LHCN-M2 (cell line): ENCODE measurements around the gene FCER1G. TPM values are rescaled to one million over a fixed set of nuclear protein-coding genes. Genes with fewer than 3 reads are reported as not detected.
"Not testable (repeated sequence)": the region's sequence is repeated elsewhere in the genome, so short reads cannot be mapped to it uniquely, and the experiment has no call there.

Experiments
- DNase-seq: peaks from one replicate; pipeline ENCODE4 v3.0.0-alpha.2; 2012; ENCODE audit warnings: low read depth
- total RNA-seq: library from RNA; depleted of rRNA; stranded (reverse); fragments of >200 nt; gene quantifications from 2 replicates; pipeline ENCODE4 v1.2.3, GENCODE V29; 2014

The FCER1G gene
- total RNA-seq, 1 experiment from 2014 or later, result 0.86 TPM

DNA sequence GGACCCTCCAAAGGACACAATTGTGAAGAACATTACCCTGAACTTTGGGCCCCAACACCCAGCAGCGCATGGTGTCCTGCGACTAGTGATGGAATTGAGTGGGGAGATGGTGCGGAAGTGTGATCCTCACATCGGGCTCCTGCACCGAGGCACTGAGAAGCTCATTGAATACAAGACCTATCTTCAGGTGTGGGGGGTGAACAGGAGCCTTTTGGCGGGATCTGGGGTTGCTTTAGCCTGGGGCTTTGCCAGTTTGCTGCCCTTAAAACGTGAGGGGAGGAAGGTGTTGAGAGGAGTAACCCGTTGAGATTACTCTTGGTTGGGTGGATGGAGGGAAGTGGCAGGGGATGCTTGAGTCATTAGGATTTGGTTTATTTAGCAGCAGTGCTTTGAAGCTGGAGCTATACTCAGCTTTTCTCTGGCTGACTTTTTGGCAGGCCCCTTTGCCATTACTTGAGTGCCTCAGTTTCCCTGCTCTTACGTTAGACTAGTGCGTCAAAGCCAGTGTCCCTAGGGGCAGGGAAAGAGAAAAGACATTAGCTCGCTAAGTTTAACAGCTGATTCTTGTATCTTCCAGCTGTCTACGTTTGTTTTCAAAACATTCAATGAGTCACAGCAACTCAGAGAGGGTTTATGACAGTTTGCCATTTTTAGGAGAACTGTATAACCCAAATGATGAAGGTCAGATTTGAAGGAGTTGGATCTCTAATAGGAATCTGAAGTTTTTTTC is 8.5 kb upstream of the FCER1G start:
- DNase-seq, result peak; percentile 79

DNA sequence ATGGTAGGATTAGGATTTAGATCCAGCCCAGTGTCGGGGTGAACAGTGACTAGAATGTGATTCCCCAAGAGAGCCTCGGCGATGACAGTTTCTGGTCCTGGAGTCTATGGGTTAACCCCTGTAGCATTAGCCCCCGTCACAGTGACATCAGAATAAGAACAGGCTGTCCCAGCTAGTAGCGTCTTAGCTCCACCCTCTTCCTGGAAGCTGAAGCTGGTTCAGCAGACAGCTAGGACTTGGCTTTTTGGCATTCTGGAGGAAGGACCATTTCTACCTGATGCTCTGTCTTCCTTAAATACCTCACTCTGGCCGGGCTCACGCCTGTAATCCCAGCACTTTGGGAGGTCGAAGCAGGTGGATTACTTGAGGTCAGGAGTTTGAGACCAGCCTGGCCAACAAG is 7.9 kb upstream of the FCER1G start:
- peak; percentile 46 for DNase-seq

GRCh38 chr1:161209790-161210409 is 5.2 kb upstream of the FCER1G start:
- DNase-seq, result peak; percentile 62

- DNase-seq, result no peak
These were observed 726 bp upstream of the FCER1G start for GRCh38 chr1:161214369-161214768.

DNA sequence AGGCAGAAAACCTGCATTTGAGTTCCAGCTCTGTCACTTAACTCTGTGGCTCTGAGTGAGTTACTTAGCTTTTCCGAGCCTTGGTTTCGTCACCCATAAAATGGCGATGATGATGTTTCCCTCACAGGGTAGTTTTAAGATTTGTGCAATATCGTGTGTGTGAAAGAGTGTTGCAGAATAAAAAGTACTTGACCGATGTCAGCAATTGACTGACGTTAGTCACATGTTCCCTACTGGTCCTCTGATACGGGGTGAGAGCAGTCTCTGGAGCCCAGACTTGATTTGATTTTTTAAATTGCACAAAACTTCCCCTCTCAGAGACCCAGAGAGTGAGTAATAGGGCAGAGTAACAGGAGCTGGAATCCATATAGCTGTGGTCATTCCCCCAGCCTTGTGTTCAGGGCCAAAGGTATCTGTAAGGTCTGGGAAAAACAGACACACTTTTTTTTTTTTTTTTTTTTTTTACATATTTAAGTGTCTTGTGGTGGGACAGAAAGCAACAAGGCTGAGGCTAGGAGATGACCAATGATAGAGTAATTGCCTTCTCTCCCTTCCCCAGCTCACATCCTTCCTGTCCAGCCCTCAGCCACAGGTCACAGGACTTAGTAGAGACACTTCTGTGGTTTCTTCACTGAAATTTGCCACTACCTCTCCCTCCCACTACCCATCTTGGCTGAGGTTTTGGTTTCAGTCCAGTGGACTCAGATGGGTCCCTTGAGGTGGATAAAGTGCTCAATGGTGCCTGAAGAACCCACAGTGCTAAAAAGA is 2.0 kb downstream of the FCER1G start:
- peak; percentile 93 for DNase-seq

DNA sequence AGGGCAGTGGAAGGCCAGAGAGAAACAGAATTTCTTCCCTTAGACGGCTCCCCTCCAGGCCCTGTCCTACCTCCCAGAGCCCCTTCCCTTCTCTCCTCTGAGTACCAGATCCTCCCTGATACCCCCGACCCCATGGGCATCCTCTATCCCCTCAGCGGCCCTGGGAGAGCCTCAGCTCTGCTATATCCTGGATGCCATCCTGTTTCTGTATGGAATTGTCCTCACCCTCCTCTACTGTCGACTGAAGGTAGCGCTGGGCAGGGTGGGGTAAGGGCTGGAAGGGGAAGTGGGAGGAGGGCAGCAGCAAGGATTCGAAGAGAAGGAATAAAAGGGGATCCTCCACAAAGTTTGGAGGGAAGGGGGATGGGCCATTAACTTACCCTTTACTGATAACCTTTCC is 2.7 kb downstream of the FCER1G start:
- no peak for DNase-seq

DNA sequence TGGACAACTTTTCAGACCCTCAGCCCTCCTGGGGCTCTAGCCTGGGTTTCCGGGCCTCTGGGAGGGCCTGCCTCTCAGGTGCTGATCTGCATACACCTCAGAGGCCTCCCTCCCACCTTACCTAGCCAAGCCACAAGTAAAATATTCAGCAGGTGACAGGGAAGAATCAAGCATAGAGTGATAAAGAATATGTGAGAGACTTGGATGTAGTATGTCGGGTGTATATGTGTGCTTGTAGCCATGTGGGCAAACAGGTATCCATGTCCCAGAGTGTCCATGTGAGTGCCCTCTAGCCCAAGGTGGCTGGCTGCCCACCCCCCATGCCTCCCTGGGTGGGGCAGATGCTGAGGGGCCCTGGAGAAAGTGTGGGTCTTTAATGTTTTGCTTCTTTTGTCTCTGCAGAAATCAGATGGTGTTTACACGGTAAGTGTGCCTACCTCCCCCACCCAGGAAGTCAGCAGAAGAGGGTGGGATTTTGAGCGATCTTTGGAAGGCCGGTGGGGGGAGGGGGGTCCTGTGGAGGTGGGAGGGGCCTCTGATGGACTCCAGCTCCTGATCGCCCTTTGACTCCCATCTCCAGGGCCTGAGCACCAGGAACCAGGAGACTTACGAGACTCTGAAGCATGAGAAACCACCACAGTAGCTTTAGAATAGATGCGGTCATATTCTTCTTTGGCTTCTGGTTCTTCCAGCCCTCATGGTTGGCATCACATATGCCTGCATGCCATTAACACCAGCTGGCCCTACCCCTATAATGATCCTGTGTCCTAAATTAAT is 3.4 kb downstream of the FCER1G start:
- DNase-seq, result no peak

DNA sequence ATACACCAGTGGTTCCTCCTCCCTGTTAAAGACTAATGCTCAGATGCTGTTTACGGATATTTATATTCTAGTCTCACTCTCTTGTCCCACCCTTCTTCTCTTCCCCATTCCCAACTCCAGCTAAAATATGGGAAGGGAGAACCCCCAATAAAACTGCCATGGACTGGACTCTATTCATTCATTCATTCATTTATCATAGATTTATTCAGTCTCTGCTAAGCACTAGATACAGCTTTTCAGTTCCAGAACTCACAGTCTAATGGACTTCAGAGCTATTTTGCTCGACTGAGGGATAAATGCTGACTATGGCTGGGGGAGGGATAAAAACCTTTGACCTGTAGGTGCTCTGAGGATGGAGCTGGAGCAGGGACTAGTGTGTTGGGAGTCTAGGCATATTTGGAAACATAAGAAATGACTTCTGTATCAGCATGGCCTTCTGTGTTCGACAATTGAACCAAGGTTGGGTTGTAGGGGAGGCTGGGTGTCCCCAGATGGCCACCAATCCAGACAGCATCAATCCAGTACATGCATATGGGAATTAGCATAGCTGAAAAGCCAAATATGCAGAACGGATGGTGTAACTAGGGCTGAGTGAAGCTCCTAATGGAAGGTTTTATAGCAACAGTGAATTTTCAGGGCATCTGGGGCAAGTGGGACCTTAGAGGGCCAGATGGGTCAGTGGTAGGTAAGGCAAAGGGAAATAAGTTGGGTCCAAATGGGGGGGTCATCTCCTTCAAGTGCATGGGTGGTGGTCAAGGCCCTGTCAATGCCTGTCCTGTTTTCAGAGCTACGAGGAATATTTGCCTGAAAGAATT is 4.2 kb downstream of the FCER1G start:
- no peak for DNase-seq

DNA sequence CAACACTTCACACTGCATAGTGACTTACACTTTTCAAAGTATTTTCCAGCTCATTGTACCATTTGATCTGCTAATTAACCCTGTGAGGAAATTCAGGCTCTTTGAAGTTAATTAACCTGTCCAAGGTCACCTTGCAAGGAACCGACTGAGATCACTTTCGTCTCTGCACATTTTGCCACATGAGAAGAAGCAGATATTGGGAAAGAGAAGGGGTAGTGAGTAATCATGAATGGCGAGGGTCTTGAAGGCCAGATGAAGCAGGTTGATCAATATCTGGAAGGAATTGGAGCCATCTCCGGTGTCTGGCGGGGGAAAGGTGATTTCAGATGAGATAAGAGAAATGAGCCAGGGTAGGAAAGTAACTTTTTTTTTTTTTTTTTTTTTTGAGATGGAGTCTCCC is 4.9 kb downstream of the FCER1G start:
- DNase-seq, result no peak

DNA sequence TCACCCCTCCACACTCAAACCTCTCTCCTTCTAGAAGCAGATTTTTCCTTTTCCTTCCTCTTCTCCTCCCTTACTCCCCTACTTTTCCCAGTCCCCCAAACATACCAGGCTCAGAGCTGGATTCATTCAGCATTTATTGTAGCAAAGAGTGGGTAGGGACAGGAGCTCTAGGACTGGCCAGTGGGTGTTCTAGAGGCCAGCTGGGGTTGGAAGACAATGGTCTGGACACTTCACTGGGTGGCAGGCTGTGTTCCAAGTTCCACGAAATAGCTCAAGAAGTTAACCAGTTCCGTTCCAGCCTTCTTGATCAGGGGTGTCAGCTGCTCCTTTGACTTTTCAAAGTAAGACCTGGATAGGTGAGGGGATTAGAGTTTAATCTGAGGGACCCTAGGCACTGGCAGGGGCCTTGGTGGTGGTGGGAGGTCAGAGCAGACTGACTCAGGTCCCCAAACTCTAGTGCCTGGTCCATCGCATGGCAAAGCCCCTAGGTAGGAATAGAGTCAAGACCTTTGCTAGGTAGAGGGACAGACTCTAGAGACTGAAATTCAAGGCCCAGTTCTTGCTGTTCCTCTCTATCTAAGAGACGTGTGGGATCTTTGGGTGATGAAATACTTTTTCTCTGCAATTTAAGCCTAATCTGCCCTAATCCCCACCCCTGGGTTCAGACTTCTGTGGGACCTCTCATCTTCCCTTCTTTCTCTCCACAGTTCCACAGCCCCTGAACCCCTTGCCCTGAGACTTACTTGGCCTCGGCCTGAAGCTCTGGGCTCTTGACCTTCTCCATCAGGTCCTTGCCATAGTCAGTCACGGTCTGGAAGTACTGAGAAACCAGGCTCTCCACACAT is 7.3 kb downstream of the FCER1G start:
- DNase-seq, result no peak

DNA sequence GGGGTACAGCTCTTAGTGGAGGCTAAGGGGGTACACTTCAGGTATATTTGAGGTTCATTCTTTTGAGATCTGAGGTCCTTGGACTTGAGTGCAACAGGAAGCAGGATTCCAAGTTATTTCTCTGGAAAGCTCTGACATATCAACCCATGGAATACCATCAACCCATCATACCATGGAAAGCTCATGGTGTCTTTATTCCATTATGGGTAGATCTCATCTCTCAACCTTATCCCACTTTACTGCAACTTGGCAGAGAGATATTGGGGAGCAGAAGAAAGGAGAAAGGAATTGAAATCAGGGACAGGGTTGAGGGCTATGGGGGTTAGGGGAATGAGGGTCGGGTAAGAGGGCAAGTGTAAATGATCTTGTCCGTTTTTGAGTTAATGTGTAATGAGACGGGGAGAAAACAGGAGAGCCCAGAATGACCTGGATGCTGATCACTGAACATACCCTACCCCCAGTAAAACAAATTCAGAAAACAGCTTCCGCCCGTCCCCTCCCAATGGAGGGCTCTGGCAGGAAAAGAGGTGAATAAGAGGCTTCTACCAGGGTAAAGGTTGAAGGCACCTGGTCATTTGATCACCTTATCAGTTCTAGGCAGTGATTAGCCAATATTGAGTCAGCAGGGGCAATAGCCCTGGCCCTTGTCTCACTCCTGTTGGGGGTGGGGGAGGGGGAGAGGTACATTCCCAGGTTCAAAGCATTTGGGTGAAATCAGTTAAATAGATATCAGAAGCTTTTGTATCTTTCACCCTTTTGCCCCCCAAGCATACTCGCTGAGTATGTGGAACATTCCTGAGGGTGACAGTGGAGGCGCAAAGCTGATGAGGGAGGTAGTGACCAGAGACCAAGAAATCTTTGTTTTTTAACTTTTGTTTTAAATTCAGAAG is 9.0 kb downstream of the FCER1G start:
- DNase-seq, result no peak

GRCh38 chr1:161224695-161225087 is 9.6 kb downstream of the FCER1G start:
- DNase-seq, result not testable (repeated sequence)

DNA sequence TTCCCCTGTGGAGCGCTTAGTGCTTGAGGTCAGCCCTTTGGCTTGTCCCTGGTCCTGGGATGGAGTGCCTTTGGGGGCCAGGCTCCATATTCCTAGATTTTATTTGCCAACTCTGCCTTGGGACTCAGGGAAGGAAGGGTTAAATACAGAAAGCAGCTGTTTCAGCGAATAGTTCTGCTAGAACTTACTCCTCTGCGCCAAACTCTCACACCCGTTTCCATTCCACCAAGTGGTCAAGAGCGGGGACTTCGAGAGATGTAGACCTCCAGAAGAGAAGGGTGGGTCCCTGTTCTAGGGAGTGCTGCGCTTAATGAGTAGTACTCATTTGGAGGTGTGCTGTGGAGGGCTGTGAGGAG is 10.1 kb downstream of the FCER1G start:
- peak; percentile 18 for DNase-seq

GRCh38 chr1:161225534-161226319 is 10.6 kb downstream of the FCER1G start, which contains the start of gene TOMM40L:
Gene TOMM40L, plus strand, starts transcription at chr1:161226060. Its CDS starts 430 bp downstream, at chr1:161226490.
- peak; percentile 100 for DNase-seq

DNA sequence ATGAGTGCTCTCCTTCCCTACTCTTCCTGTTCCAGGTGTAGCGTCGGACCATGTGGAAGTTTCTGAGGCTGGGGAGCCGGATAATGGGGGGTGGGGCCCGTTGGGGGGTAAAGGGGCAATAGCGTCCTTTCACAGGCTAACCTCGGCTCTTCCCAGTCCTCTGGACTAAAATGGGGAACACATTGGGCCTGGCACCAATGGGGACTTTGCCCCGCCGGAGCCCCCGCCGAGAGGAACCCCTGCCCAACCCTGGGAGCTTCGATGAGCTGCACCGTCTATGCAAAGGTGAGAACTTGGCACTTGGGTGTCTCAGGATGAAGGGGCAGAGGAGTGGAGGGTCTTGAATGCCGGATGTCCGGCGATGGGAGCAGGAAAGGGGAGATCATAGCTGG is 11.2 kb downstream of the FCER1G start:
- DNase-seq, result no peak

DNA sequence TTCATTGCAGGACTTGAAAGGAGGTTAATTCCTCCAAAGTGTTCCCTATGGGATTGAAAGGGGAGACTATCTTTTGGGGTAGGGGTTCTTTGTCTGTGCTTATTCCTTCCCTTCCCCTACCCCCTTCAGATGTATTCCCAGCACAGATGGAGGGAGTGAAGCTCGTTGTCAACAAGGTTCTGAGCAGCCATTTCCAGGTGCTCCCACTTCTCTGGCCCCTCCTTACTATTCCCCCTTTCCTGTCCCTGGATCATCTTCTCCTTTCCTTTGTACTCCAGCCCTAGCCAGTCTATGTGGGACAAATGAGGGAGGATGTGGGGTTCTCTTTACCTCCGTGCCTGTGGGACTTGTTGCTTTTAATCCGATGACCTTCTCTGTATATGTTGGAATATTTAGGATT is 11.7 kb downstream of the FCER1G start:
- no peak for DNase-seq

- DNase-seq, result peak; percentile 67
These were observed 12.2 kb downstream of the FCER1G start for GRCh38 chr1:161227196-161227871.

DNA sequence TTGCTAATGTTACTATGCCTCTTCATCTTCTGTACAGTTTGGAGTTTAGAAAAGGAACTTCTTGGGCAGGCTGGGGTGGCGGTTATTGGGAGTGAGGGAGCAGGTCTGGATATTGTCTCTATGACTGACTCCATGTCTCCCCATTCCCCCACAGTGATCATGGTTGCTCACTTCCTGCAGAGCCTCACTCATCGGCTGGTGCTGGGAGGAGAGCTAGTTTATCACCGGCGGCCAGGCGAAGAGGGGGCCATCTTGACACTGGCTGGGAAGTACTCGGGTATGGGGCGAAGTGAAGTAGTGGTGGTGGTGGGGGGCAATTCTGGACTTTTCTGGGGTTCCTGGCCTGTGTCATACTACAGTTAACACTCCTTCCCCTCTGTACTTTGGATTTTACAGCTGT is 12.9 kb downstream of the FCER1G start:
- DNase-seq, result no peak
